NCI-H82 (cell line): ENCODE measurements around the gene TRIM17.

ENCODE experiments used
- DNase-seq: peaks from one replicate; lab custom pipeline; 2025; lab: John Stamatoyannopoulos, UW

Gene TRIM17

GRCh38 chr1:228378873-228379460 lies 37.7 kb downstream of the TRIM17 start:
- peak; percentile 41 for DNase-seq

- DNase-seq: peak; percentile 93
Measured at GRCh38 chr1:228378090-228378872, 38.4 kb downstream of the TRIM17 start.

GRCh38 chr1:228377664-228378089 lies 39.0 kb downstream of the TRIM17 start:
- no peak for DNase-seq

DNA sequence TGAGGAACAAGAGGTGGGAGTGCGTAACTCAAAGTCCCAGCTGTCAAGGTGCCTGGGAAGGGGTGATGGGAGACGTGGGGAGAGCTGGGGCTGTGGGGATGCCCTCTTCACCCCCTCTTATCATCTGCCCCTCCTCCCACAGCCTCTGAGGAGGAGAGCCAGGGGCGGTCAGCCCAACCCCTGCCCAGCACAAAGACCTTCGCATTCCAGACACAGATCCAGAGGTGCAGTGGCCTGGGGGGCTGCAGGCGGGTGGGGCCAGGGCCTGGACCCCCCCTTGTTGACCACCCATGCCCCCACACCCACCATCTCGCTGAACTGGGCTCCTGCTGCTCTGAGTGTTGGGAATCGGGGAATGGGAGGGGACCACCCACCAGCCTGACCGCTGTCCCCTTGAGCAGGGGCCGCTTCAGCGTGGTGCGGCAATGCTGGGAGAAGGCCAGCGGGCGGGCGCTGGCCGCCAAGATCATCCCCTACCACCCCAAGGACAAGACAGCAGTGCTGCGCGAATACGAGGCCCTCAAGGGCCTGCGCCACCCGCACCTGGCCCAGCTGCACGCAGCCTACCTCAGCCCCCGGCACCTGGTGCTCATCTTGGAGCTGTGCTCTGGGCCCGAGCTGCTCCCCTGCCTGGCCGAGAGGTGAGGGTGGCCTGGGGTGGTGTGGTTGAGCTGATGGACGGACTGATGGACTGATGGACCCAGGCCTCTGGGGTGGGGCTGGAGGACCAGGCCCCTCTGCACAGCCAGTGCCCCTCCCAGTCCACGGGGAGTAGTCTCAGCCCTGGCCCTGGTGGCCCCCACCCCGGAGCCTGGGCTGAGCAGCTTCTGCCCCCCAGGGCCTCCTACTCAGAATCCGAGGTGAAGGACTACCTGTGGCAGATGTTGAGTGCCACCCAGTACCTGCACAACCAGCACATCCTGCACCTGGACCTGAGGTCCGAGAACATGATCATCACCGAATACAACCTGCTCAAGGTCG lies 39.7 kb downstream of the TRIM17 start:
- no peak for DNase-seq

DNA sequence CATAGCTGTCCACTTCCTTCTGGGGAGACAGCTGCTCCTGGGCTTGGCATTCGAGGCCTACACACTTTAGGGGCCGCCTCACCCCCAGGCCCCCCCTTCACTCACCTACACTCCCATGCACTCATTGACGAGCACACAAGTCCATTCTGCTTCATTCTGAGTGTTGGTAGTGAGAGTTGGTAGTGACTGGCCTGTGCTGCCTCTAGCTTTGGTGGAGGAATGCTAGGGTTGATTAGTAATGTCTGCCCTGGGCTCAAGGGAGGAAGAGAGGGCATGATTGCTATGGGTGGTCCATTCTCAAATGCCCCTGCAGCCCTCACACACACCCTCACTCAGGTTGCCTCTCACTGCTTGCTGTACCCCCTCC lies 40.4 kb downstream of the TRIM17 start:
- DNase-seq: no peak

DNA sequence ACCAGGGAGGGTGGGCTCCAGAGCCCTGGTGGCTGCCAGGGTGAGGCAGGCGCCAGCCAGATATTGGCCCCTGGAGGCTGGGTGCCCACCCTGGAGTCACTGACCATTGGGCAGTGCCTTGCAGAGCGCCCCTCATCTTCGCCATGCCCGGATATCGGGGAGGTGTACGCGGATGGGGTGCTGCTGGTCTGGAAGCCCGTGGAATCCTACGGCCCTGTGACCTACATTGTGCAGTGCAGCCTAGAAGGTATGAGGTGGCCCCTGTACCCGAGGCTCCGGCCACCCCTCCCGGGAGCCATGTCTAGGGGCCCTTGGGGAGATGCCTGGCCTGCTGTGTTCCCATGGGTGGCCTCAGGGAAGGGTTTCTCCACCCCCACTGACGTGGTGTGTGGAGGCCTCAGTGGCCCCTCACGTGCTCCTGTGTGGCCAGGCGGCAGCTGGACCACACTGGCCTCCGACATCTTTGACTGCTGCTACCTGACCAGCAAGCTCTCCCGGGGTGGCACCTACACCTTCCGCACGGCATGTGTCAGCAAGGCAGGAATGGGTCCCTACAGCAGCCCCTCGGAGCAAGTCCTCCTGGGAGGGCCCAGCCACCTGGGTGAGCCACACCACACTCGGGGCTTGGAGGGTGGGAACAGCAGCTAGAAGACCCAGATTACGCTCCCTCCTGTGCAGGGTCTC lies 40.9 kb downstream of the TRIM17 start:
- DNase-seq: no peak

DNA sequence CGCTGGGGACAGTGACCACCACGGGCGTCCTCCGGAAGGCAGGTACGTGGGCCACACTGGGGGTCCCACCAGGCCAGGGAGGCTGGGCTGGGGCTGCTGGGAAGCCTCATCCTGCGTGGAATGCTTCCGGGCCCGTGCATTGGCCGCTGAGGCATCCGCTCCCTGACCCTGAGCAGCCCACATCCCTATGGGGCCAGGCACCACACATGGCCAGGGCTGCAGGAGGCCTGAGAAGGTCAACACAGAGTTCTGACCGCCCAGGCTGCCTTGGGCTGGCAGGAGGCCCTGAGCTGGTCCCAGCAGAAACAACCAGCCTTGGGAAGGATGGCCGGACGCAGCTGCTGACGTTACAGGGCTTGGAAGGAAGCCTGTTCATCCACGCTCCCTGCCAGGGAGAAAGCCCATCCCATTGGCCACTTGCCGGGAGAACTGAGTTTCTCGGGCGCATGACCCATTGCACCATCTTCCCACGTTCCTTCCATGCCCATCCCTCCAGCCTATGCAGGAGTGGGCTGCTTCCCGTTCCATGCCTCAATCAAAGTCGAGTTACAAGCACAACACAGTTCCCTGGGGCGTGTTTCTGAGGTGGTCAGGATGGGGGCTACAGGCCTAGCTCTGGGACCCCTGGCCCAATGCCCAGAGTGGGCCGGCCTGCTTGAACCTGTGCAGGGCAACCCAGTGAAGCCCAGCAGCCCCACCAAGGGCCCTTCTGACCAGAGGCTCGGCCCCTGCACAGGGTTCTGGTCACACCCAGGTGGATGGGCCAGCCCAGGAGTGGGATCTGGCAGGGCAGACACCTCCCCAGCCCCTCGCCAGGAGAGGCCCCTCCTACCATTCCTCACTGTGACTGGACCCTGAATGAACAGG lies 41.7 kb downstream of the TRIM17 start:
- no peak for DNase-seq

DNA sequence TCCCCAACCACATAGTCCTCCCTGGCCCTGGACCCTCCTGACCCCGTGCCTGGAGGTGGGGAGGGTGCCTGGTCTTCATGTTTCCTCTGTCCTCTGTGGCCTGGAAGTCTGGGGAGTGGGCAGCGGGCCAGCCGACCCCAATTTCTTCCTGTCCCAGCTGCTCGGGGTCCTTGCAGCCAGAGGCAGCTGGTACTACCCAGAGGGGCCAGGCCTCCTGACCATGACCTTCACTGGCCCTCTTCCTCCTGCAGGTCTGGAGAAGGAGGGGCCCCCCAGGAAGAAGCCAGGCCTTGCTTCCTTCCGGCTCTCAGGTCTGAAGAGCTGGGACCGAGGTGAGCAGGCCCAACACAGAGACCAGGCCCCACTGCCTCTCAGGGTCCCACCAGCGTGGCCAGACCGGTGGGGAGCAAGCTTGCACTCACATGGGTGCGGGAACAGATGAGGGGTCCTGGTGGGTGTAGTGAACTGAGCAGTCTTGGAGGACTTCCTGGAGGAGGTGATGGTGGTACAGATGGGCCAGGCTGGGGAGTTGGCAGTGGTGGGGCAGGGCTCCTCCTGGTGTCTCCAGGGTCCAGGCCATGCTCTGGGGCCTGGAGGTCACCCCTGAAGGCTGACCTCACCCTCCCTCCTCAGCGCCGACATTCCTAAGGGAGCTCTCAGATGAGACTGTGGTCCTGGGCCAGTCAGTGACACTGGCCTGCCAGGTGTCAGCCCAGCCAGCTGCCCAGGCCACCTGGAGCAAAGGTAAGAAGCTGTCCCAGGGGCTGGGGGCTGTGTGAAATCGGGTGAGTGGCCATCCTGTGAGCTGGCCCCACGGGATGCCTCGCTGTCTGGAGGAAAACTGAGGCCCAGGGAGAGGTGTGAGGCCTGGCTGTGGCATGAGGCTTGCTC lies 42.7 kb downstream of the TRIM17 start:
- no peak for DNase-seq

GRCh38 chr1:228373004-228373680 lies 43.5 kb downstream of the TRIM17 start:
- no peak for DNase-seq

DNA sequence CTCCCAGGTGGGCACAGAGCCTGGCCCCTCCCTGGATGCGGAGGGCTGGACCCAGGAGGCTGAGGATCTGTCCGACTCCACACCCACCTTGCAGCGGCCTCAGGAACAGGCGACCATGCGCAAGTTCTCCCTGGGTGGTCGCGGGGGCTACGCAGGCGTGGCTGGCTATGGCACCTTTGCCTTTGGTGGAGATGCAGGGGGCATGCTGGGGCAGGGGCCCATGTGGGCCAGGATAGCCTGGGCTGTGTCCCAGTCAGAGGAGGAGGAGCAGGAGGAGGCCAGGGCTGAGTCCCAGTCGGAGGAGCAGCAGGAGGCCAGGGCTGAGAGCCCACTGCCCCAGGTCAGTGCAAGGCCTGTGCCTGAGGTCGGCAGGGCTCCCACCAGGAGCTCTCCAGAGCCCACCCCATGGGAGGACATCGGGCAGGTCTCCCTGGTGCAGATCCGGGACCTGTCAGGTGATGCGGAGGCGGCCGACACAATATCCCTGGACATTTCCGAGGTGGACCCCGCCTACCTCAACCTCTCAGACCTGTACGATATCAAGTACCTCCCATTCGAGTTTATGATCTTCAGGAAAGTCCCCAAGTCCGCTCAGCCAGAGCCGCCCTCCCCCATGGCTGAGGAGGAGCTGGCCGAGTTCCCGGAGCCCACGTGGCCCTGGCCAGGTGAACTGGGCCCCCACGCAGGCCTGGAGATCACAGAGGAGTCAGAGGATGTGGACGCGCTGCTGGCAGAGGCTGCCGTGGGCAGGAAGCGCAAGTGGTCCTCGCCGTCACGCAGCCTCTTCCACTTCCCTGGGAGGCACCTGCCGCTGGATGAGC lies 44.3 kb downstream of the TRIM17 start:
- DNase-seq: no peak

- no peak for DNase-seq
Measured at GRCh38 chr1:228371741-228372182, 44.9 kb downstream of the TRIM17 start.

DNA sequence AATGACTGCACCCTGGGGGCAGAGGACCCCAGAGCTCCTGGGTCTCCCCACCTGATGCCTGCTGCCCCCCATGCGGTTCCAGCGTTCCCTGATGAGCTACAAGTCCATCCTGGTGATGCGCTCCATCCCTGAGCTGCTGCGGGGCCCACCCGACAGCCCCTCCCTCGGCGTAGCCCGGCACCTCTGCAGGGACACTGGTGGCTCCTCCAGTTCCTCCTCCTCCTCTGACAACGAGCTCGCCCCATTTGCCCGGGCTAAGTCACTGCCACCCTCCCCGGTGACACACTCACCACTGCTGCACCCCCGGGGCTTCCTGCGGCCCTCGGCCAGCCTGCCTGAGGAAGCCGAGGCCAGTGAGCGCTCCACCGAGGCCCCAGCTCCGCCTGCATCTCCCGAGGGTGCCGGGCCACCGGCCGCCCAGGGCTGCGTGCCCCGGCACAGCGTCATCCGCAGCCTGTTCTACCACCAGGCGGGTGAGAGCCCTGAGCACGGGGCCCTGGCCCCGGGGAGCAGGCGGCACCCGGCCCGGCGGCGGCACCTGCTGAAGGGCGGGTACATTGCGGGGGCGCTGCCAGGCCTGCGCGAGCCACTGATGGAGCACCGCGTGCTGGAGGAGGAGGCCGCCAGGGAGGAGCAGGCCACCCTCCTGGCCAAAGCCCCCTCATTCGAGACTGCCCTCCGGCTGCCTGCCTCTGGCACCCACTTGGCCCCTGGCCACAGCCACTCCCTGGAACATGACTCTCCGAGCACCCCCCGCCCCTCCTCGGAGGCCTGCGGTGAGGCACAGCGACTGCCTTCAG lies 45.5 kb downstream of the TRIM17 start:
- DNase-seq: no peak

DNA sequence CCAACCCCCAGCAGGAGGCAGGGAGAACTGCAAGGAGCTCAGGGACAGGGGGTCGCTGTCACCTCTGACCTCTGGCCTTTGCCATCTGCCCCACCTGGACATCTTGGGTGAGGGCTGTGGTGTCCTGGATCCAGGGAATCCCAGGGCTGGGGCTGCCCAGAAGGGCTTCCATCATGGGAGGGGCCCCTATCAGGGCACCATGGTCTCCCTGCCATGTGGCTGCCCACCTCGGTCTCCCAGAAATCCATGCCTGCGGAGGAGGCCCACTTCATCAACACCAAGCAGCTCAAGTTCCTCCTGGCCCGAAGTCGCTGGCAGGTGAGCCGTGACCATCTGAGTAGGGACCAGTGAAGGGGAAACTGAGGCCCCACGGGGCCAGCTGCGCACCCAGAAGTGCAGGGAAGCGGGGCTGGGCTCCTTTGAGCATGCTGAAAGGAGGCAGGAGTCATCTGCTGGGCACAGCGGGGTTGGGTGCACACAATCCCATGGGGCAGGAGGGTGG lies 46.2 kb downstream of the TRIM17 start:
- DNase-seq: no peak

DNA sequence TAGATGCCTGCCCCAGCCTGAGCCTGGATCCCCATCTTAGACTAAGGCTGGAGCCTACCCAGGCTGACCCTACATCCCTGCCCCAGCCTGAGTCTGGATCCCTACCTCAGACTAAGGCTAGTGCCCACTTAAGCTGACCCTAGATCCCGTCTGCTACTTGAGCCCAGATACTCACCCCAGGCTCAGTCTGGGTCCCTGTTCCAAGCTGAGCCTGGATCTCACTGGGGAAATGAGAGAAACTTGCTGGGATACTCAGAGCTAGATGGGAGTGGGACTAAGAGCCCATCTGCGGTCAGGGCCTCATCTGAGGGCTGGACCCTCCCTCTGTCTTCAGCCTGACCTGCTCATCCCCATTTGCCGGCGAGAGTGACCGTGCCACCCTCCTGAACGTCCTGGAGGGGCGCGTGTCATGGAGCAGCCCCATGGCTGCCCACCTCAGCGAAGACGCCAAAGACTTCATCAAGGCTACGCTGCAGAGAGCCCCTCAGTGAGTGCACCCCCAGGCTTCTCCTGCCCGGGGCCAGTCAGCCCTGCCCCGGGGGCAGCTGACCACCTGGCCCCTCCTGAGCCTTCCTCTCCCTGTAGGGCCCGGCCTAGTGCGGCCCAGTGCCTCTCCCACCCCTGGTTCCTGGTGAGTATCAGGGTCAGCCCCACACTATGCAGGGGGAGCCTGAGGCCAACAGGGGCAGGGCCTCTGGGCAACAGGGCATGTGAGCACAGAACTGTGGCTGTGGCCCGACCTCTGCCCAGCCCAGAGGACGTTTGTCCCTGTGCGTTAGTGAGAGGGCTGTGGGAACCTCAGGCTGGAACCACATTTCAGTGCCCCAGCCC lies 46.8 kb downstream of the TRIM17 start:
- DNase-seq: no peak

DNA sequence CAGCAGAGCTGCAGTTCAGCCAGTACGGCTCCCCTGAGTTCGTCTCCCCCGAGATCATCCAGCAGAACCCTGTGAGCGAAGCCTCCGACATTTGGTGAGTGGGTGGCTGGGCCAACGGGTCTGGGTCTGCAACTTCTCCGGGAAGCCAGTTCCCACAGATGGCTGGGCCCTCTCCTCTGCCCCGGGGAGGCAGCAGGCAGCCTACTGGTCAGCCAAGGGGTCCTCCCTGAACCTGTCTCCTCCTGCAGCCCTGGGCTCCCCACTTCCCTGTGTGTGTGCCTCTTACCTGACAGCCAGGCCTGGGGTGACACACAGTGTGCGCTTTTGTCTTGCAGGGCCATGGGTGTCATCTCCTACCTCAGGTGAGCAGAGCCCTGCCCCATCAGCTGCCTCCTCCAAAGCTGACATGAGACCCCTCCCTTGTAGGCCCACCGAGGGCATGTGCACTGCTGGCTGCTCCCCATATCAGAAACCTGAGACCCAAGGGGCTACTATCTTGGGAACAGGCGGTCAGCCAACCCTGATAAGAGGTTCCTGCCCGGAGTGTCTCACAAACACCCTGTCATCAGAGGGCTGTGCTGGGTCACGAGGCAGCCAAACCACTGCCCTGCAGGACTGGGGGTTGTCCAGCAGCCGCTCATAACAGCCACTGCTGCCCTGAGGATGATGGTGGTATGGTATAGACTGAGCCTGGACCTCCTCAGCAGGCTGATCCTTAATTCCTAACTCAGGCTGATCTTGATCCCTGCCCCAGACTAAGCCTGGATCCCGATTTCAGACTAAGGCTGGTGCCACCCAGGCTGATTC lies 47.7 kb downstream of the TRIM17 start:
- no peak for DNase-seq
